HepG2 (cell line): Measurements from ENCODE around the gene MRS2. TPM values are rescaled to one million over a fixed set of nuclear protein-coding genes. Genes with fewer than 3 reads are reported as not detected.
A peak's percentile ranks its signal among the peaks of the same experiment; 100 is the strongest.

ENCODE experiments used
- ATF7 ChIP-seq, 2 experiments: fragments of 450-650 bp in 1 of 2; sonication (generic) in 1 of 2; formaldehyde crosslinking in 1 of 2; IDR thresholded peaks; 2 replicates each; pipeline versions ENCODE4 v1.4.0 to v1.6.1; 2016 to 2020; ENCODE audit warnings: antibody characterized with exemption in 1 of 2, mild to moderate bottlenecking in 1 of 2, missing genetic modification reagents in 1 of 2
- CEBPB ChIP-seq: IDR thresholded peaks from 2 replicates; pipeline ENCODE4 v1.6.1; 2011; ENCODE audit warnings: low read depth, low read length, improper control_type of control experiment, borderline replicate concordance
- CHCHD3 ChIP-seq: sonication (generic); formaldehyde crosslinking; IDR thresholded peaks from 2 replicates; pipeline ENCODE4 v1.8.0; 2022; ENCODE audit warnings: mild to moderate bottlenecking, missing genetic modification reagents, moderate library complexity
- GATA4 ChIP-seq: sonication (generic); IDR thresholded peaks from 2 replicates; pipeline ENCODE4 v1.6.1; 2016; ENCODE audit warnings: antibody characterized with exemption, low read depth, borderline replicate concordance
- NPAS2 ChIP-seq: sonication (generic); formaldehyde crosslinking; IDR thresholded peaks from 2 replicates; pipeline ENCODE4 v1.8.0; 2022; ENCODE audit warnings: mild to moderate bottlenecking, missing genetic modification reagents, borderline replicate concordance
- SP2 ChIP-seq: sonication (generic); formaldehyde crosslinking; IDR thresholded peaks from 2 replicates; pipeline ENCODE4 v1.5.1; 2020; ENCODE audit warnings: mild to moderate bottlenecking, missing genetic modification reagents
- SUZ12 ChIP-seq: fragments of 150-350 bp; IDR thresholded peaks from 2 replicates; pipeline ENCODE4 v1.6.1; 2014; ENCODE audit warnings: low read depth, low read length
- TEAD2 ChIP-seq: sonication (generic); formaldehyde crosslinking; IDR thresholded peaks from 2 replicates; pipeline ENCODE4 v1.9.0; 2021; ENCODE audit warnings: missing genetic modification reagents
- ZC3H13 ChIP-seq: sonication (generic); formaldehyde crosslinking; IDR thresholded peaks from 2 replicates; pipeline ENCODE4 v1.8.1; 2023; ENCODE audit warnings: mild to moderate bottlenecking, missing genetic modification reagents, moderate library complexity
- ZFAT ChIP-seq: sonication (generic); formaldehyde crosslinking; conservative IDR thresholded peaks from 2 replicates; pipeline ENCODE4 v1.8.1; 2023; ENCODE audit warnings: missing genetic modification reagents, inconsistent platforms
- ZFP82 ChIP-seq: sonication (generic); formaldehyde crosslinking; IDR thresholded peaks from 2 replicates; pipeline ENCODE4 v1.5.1; 2020; ENCODE audit warnings: mild to moderate bottlenecking, missing genetic modification reagents, borderline replicate concordance
- ZKSCAN5 ChIP-seq: sonication (generic); formaldehyde crosslinking; IDR thresholded peaks from 2 replicates; pipeline ENCODE4 v1.5.1; 2020; ENCODE audit warnings: mild to moderate bottlenecking, missing genetic modification reagents
- ZNF264 ChIP-seq: sonication (generic); formaldehyde crosslinking; IDR thresholded peaks from 2 replicates; pipeline ENCODE4 v1.4.0; 2020; ENCODE audit warnings: missing genetic modification reagents
- ZNF335 ChIP-seq: sonication (generic); formaldehyde crosslinking; IDR thresholded peaks from 2 replicates; pipeline ENCODE4 v1.4.0; 2020; ENCODE audit warnings: missing genetic modification reagents
- ZNF432 ChIP-seq: sonication (generic); formaldehyde crosslinking; IDR thresholded peaks from 2 replicates; pipeline ENCODE4 v1.5.0; 2020; ENCODE audit warnings: missing genetic modification reagents, mild to moderate bottlenecking, borderline replicate concordance
- ZNF672 ChIP-seq: sonication (generic); formaldehyde crosslinking; IDR thresholded peaks from 2 replicates; pipeline ENCODE4 v1.8.1; 2022; ENCODE audit warnings: missing genetic modification reagents
- ZNF678 ChIP-seq: sonication (generic); formaldehyde crosslinking; IDR thresholded peaks from 2 replicates; pipeline ENCODE4 v1.4.0; 2020; ENCODE audit warnings: mild to moderate bottlenecking, missing genetic modification reagents
- ZNF749 ChIP-seq: sonication (generic); formaldehyde crosslinking; IDR thresholded peaks from 2 replicates; pipeline ENCODE4 v1.8.0; 2022; ENCODE audit warnings: mild to moderate bottlenecking, missing genetic modification reagents, moderate library complexity, borderline replicate concordance
- ZNF780A ChIP-seq: sonication (generic); formaldehyde crosslinking; IDR thresholded peaks from 2 replicates; pipeline ENCODE4 v1.8.0; 2022; ENCODE audit warnings: mild to moderate bottlenecking, missing genetic modification reagents, moderate library complexity
- polyA plus RNA-seq, 8 experiments: library from polyadenylated mRNA; depleted of rRNA in 3 of 8; stranded (reverse) in 7 of 8; unstranded in 1 of 8; fragments of >200 nt; fragmentation: Illumina TruSeq in 4 of 8; extraction: Trizol in 4 of 8; gene quantifications; 2 replicates each; pipeline versions ENCODE4 v1.2.1 to v1.2.3, GENCODE V29; 2011 to 2016; ENCODE audit warnings: low read depth in 4 of 8, missing spikeins in 1 of 8, mixed read lengths in 1 of 8; ENCODE audit not compliant: insufficient read depth in 1 of 8
- total RNA-seq, 5 experiments: library from RNA; depleted of rRNA; stranded (reverse); fragments of >200 nt; fragmentation: Illumina TruSeq; extraction: Trizol; gene quantifications; 2 replicates each; pipeline ENCODE4 v1.2.3, GENCODE V29; 2016; ENCODE audit warnings: low read depth in 1 of 5
- TF ChIP-seq, protein P1 (sequence below): sonication (generic); formaldehyde crosslinking; IDR thresholded peaks from 2 replicates; pipeline ENCODE4 v1.4.0; 2020; ENCODE audit warnings: missing genetic modification reagents
- TF ChIP-seq, protein P2 (sequence below): sonication (generic); formaldehyde crosslinking; IDR thresholded peaks from 2 replicates; pipeline ENCODE4 v1.4.0; 2020; ENCODE audit warnings: missing genetic modification reagents
- TF ChIP-seq, protein P3 (sequence below): sonication (generic); formaldehyde crosslinking; IDR thresholded peaks from 2 replicates; pipeline ENCODE4 v1.5.1; 2020; ENCODE audit warnings: mild to moderate bottlenecking, missing genetic modification reagents, moderate library complexity
- TF ChIP-seq, protein P4 (sequence below): sonication (generic); formaldehyde crosslinking; IDR thresholded peaks from 2 replicates; pipeline ENCODE4 v1.4.0; 2020; ENCODE audit warnings: mild to moderate bottlenecking, missing genetic modification reagents

The MRS2 gene
- total and polyA plus RNA-seq, 2 of the 13 experiments (the other 11 are each of a cell fraction or from before 2014, with no cell fraction given), result 31.1 to 83.8 TPM

- TF ChIP-seq, protein P1, sequence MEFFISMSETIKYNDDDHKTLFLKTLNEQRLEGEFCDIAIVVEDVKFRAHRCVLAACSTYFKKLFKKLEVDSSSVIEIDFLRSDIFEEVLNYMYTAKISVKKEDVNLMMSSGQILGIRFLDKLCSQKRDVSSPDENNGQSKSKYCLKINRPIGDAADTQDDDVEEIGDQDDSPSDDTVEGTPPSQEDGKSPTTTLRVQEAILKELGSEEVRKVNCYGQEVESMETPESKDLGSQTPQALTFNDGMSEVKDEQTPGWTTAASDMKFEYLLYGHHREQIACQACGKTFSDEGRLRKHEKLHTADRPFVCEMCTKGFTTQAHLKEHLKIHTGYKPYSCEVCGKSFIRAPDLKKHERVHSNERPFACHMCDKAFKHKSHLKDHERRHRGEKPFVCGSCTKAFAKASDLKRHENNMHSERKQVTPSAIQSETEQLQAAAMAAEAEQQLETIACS, result no peak
- TF ChIP-seq ZNF678 (CRISPR knock-in tag), result no peak
- no peak for TF ChIP-seq CHCHD3 (CRISPR knock-in tag)
- TF ChIP-seq ZNF749 (CRISPR knock-in tag), result no peak
- TF ChIP-seq ZNF432 (CRISPR knock-in tag), result no peak
- no peak for TF ChIP-seq ZFAT (CRISPR knock-in tag)
- no peak for TF ChIP-seq SUZ12
- TF ChIP-seq, protein P2, sequence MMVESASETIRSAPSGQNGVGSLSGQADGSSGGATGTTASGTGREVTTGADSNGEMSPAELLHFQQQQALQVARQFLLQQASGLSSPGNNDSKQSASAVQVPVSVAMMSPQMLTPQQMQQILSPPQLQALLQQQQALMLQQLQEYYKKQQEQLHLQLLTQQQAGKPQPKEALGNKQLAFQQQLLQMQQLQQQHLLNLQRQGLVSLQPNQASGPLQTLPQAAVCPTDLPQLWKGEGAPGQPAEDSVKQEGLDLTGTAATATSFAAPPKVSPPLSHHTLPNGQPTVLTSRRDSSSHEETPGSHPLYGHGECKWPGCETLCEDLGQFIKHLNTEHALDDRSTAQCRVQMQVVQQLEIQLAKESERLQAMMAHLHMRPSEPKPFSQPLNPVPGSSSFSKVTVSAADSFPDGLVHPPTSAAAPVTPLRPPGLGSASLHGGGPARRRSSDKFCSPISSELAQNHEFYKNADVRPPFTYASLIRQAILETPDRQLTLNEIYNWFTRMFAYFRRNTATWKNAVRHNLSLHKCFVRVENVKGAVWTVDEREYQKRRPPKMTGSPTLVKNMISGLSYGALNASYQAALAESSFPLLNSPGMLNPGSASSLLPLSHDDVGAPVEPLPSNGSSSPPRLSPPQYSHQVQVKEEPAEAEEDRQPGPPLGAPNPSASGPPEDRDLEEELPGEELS (CRISPR knock-in tag), result peak; percentile 94
- TF ChIP-seq, protein P3, sequence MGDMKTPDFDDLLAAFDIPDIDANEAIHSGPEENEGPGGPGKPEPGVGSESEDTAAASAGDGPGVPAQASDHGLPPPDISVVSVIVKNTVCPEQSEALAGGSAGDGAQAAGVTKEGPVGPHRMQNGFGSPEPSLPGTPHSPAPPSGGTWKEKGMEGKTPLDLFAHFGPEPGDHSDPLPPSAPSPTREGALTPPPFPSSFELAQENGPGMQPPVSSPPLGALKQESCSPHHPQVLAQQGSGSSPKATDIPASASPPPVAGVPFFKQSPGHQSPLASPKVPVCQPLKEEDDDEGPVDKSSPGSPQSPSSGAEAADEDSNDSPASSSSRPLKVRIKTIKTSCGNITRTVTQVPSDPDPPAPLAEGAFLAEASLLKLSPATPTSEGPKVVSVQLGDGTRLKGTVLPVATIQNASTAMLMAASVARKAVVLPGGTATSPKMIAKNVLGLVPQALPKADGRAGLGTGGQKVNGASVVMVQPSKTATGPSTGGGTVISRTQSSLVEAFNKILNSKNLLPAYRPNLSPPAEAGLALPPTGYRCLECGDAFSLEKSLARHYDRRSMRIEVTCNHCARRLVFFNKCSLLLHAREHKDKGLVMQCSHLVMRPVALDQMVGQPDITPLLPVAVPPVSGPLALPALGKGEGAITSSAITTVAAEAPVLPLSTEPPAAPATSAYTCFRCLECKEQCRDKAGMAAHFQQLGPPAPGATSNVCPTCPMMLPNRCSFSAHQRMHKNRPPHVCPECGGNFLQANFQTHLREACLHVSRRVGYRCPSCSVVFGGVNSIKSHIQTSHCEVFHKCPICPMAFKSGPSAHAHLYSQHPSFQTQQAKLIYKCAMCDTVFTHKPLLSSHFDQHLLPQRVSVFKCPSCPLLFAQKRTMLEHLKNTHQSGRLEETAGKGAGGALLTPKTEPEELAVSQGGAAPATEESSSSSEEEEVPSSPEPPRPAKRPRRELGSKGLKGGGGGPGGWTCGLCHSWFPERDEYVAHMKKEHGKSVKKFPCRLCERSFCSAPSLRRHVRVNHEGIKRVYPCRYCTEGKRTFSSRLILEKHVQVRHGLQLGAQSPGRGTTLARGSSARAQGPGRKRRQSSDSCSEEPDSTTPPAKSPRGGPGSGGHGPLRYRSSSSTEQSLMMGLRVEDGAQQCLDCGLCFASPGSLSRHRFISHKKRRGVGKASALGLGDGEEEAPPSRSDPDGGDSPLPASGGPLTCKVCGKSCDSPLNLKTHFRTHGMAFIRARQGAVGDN (CRISPR knock-in tag), result no peak; the same call in 1 of the 2 replicates
- peak; percentile 99 for TF ChIP-seq CEBPB
- no peak for TF ChIP-seq ZKSCAN5 (CRISPR knock-in tag)
- TF ChIP-seq GATA4, result peak; percentile 95
- no peak for TF ChIP-seq ZNF780A (CRISPR knock-in tag)
- TF ChIP-seq, protein P4, sequence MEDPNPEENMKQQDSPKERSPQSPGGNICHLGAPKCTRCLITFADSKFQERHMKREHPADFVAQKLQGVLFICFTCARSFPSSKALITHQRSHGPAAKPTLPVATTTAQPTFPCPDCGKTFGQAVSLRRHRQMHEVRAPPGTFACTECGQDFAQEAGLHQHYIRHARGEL, result no peak
- peak; percentile 83; the same call in 1 of the 2 replicates for TF ChIP-seq ZNF264
- TF ChIP-seq ZNF672, result no peak
- TF ChIP-seq ZC3H13 (CRISPR knock-in tag), result no peak
- 0 out of 2 replicates have a peak, but pooled peaks have one; percentile 49 for TF ChIP-seq ZNF335
- TF ChIP-seq SP2 (CRISPR knock-in tag), result no peak
- TF ChIP-seq ZFP82 (CRISPR knock-in tag), result peak; percentile 96
- no peak for TF ChIP-seq TEAD2 (CRISPR knock-in tag)
- no peak for TF ChIP-seq NPAS2 (CRISPR knock-in tag)
- 0 out of 2 replicates have a peak, but pooled peaks have one; percentile 16 for TF ChIP-seq ATF7 (IDR thresholded peaks at IDR 0.05)
- TF ChIP-seq ATF7 (CRISPR knock-in tag; IDR thresholded peaks at IDR 0.05), result peak; percentile 88
Observed at GRCh38 chr6:24385536-24386269, 17.0 kb upstream of the MRS2 start (continued).
